ENCODE data around the gene LYPD8. TPM values are rescaled to one million over a fixed set of nuclear protein-coding genes. Genes with fewer than 3 reads are reported as not detected.
"Not testable (repeated sequence)": the region's sequence is repeated elsewhere in the genome, so short reads cannot be mapped to it uniquely, and the experiment has no call there.

Gene LYPD8
- total RNA-seq, 2 donors from 2014 or later: not detected

DNA sequence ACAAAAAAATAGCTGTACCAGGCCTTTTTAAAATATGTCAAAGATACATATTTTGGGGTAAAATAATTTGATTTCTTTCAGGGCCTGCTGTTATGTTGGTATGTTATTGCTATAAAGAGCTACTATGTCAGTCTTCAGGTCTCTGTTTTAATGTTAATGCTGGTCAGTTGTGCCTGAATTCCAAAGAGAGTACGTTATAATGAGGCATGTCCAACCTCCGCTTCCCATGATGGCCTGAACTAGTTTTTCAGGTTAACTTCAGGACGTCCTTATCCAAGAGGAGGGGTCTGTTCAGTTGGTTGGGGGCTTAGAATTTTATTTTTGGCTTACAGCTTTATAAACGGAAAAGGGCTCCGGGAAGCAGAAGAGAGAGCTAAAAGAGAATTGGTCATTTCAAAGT is 34.9 kb upstream of the LYPD8 start:
- ATAC-seq: no peak
- Histone ChIP-seq H3K4me3 (no peak overlapping the region), H3K9me3 (no peaks in the 10 kb centered on the region), H3K4me1 (peaks cover 4% of the 10 kb centered on the region), H3K27me3 (no peaks in the 10 kb centered on the region), H3K36me3 (replicated peaks in 1 of 2; ENCODE audit: insufficient read depth in 1 of 2, low read depth in 2 of 2) (no peaks in the 10 kb centered on the region), H3K27ac (no peak overlapping the region)
- intact Hi-C loops (cut with DNase I): no loop called here
- TF ChIP-seq, protein P1, sequence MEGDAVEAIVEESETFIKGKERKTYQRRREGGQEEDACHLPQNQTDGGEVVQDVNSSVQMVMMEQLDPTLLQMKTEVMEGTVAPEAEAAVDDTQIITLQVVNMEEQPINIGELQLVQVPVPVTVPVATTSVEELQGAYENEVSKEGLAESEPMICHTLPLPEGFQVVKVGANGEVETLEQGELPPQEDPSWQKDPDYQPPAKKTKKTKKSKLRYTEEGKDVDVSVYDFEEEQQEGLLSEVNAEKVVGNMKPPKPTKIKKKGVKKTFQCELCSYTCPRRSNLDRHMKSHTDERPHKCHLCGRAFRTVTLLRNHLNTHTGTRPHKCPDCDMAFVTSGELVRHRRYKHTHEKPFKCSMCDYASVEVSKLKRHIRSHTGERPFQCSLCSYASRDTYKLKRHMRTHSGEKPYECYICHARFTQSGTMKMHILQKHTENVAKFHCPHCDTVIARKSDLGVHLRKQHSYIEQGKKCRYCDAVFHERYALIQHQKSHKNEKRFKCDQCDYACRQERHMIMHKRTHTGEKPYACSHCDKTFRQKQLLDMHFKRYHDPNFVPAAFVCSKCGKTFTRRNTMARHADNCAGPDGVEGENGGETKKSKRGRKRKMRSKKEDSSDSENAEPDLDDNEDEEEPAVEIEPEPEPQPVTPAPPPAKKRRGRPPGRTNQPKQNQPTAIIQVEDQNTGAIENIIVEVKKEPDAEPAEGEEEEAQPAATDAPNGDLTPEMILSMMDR (IDR thresholded peaks at IDR 0.05): no peak
- TF ChIP-seq POLR2A (IDR thresholded peaks at IDR 0.05): no peak
- 76 to 82% methylated on average over 5 of the region's 5 CpGs for WGBS, 2 donors
- no peak for DNase-seq

DNA sequence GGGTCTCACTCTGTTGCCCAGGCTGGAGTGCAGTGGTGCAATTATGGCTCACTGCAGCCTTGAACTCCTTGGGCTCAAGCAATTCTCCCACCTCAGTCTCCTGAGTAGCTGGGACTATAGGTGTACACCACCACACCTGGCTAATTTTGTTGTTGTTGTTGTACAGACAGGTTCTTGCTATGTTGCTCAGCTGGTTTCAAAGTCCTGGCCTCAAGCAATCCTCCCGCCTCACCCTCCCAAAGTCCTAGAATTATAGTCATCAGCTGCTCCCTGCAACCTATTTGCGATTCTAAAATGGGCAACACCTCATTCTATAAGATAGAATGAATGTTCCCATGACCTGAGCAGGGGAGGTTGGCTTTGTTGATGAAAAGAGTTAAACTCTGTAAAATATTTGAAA is 33.8 kb upstream of the LYPD8 start:
- WGBS, 2 donors: 72 to 74% methylated on average over 2 of the region's 2 CpGs
- ATAC-seq; DNase-seq; H3K36me3 ChIP-seq (replicated peaks in 1 of 2; ENCODE audit: insufficient read depth in 1 of 2, low read depth in 2 of 2); H3K27me3 ChIP-seq; intact Hi-C loops (cut with DNase I); H3K4me3 ChIP-seq; H3K4me1 ChIP-seq; H3K9me3 ChIP-seq; H3K27ac ChIP-seq: not testable (repeated sequence)

DNA sequence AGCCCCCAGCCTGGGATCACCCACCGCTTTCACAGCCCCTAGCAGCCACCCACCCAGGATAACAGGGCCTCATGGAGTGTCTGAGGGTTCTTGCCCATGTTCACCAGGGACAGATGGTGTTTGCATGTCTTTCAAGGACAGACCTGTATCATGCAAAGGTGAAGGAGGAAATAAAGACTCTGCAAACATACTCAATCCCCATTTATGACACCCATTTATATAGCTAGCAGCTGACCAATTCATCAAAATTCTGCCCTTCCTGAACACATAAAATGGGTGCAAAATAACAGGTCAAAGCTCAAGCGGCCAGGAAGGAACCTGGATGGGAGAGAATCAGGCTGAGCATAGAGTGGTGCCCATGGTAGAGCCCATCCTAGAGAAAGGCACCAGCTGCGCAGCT is 32.8 kb upstream of the LYPD8 start:
- Histone ChIP-seq H3K4me1 (peaks cover 4% of the 10 kb centered on the region), H3K4me3 (no peak overlapping the region), H3K36me3 (replicated peaks in 1 of 2; ENCODE audit: insufficient read depth in 1 of 2, low read depth in 2 of 2) (no peaks in the 10 kb centered on the region), H3K9me3 (no peaks in the 10 kb centered on the region), H3K27ac (no peak overlapping the region), H3K27me3 (no peaks in the 10 kb centered on the region)
- TF ChIP-seq, protein P1 (IDR thresholded peaks at IDR 0.05): no peak
- DNase-seq (no peak), ATAC-seq (no peak)
- intact Hi-C loops (cut with DNase I): no loop called here
- WGBS, 2 donors: 72 to 80% methylated on average over 3 of the region's 3 CpGs

DNA sequence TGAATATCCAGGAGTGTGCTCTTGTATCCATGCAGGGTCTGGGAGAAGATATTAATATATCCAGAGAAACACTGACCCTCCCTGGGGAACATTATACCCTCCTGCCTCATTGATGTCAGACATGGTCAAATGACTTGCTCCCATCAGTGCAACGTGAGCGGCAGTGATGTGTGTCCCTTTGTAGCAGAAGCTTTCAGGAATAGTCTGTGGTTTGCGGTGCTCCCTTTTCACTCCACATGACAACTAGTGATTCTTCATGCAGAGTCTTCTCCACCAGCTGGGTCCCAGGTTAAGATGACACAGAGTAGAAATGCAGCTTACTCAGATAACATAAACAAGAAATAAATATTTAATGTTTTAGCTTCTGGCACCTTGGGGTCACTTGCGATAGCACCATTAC is 31.9 kb upstream of the LYPD8 start:
- intact Hi-C loops (cut with DNase I): no loop called here

DNA sequence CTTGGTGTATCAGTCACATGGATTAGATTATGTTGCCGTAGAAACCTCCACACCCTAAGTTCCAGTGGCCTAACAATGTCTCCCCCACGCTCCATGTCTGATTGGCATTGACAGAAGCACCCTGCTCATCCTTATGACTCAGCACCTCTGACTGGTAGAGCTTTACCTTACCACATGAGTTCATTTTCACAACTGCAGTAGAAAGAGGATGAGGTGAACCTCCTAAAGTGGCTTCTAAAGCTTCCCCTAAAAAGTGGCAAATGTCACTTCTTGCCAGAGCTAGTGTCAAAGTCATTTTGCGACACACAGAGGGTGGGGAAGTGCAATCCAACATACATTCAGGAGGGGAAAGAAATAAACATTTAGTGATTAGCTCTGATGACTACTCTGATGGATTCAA is 30.6 kb upstream of the LYPD8 start:
- Histone ChIP-seq H3K4me1 (no peaks in the 10 kb centered on the region), H3K27me3 (no peaks in the 10 kb centered on the region), H3K4me3 (no peak overlapping the region), H3K9me3 (no peaks in the 10 kb centered on the region), H3K36me3 (replicated peaks in 1 of 2; ENCODE audit: insufficient read depth in 1 of 2, low read depth in 2 of 2) (no peaks in the 10 kb centered on the region), H3K27ac (no peak overlapping the region)
- DNase-seq (no peak), ATAC-seq (no peak)
- WGBS, 2 donors: 62% methylated on average over 3 of the region's 3 CpGs
- intact Hi-C loops (cut with DNase I): no loop called here
- no peak for TF ChIP-seq POLR2A (IDR thresholded peaks at IDR 0.05)
- TF ChIP-seq, protein P1 (IDR thresholded peaks at IDR 0.05): no peak

More for the DNA sequence above, 31.9 kb upstream of the LYPD8 start:
- no peaks in the 10 kb centered on the region for H3K36me3 ChIP-seq (replicated peaks in 1 of 2; ENCODE audit: insufficient read depth in 1 of 2, low read depth in 2 of 2)
- no peaks in the 10 kb centered on the region for H3K9me3 ChIP-seq
- H3K27me3 ChIP-seq: no peaks in the 10 kb centered on the region
- DNase-seq (no peak), ATAC-seq (no peak)
- no peaks in the 10 kb centered on the region for H3K4me1 ChIP-seq
- WGBS, 2 donors: 72 to 85% methylated on average over 4 of the region's 4 CpGs
- TF ChIP-seq POLR2A (IDR thresholded peaks at IDR 0.05): no peak
- TF ChIP-seq, protein P1 (IDR thresholded peaks at IDR 0.05): no peak
- H3K4me3 ChIP-seq: no peak overlapping the region
- H3K27ac ChIP-seq: no peak overlapping the region
